Suprapubic skin (tissue), 4 donors: ENCODE measurements around the gene MELK. TPM values are rescaled to one million over a fixed set of nuclear protein-coding genes. Genes with fewer than 3 reads are reported as not detected.

Experiments used
- DNase-seq, 2 donors: peaks; one replicate each; pipeline ENCODE4 v3.0.0-alpha.2; 2019; ENCODE audit warnings: low spot score in 2 of 2
- H3K27ac ChIP-seq: fragments of 200-600 bp; sonication (generic); one replicate; pipeline ENCODE4 v1.5.1; 2019
- H3K27me3 ChIP-seq: fragments of 200-600 bp; sonication (generic); one replicate; pipeline ENCODE4 v1.5.1; 2019
- H3K36me3 ChIP-seq: fragments of 200-600 bp; sonication (generic); one replicate; pipeline ENCODE4 v1.5.1; 2019
- H3K4me1 ChIP-seq: fragments of 200-600 bp; sonication (generic); one replicate; pipeline ENCODE4 v1.5.1; 2019
- H3K4me3 ChIP-seq: fragments of 200-600 bp; sonication (generic); one replicate; pipeline ENCODE4 v1.5.1; 2019; ENCODE audit warnings: mild to moderate bottlenecking
- H3K9me3 ChIP-seq: fragments of 200-600 bp; sonication (generic); one replicate; pipeline ENCODE4 v1.5.1; 2019
- CTCF ChIP-seq, 2 donors: fragments of 200-600 bp in 1 of 2; fragments of 450-650 bp in 1 of 2; sonication (generic) in 1 of 2; IDR thresholded peaks; one replicate each; pipeline ENCODE4 v1.5.1; 2016 to 2019; ENCODE audit warnings: antibody characterized with exemption in 2 of 2, mild to moderate bottlenecking in 1 of 2, moderate library complexity in 1 of 2
- EP300 ChIP-seq: sonication (generic); formaldehyde crosslinking; IDR thresholded peaks from one replicate; pipeline ENCODE4 v1.6.1; 2017; ENCODE audit warnings: antibody characterized with exemption
- POLR2A ChIP-seq, 2 donors: fragments of 450-650 bp; IDR thresholded peaks; one replicate each; pipeline ENCODE4 v1.6.1; 2017; ENCODE audit warnings: antibody characterized with exemption in 2 of 2, mild to moderate bottlenecking in 2 of 2, moderate library complexity in 2 of 2
- POLR2AphosphoS5 ChIP-seq, 3 donors: sonication (generic); formaldehyde crosslinking; IDR thresholded peaks; one replicate each; pipeline ENCODE4 v1.6.1; 2017; ENCODE audit warnings: antibody characterized with exemption in 3 of 3
- WGBS: methylation state at CpG from one replicate; pipeline ENCODE4 v1.1.5; 2018; 5-methylcytosine and 5-hydroxymethylcytosine counted together
- total RNA-seq, 4 donors: library from RNA; depleted of rRNA; stranded (reverse); fragments of >200 nt; gene quantifications; one replicate each; pipeline ENCODE4 v1.1.0, GENCODE V29; 2016

The MELK gene
- total RNA-seq, 4 donors from 2014 or later, result 1.8 to 3.2 (median 2.2) TPM

GRCh38 chr9:36704148-36704547 lies 131.5 kb downstream of the MELK start:
- H3K4me1 ChIP-seq, result no peaks in the 10 kb centered on the region
- H3K36me3 ChIP-seq, result no peaks in the 10 kb centered on the region
- TF ChIP-seq POLR2A (IDR thresholded peaks at IDR 0.05) (no peak), CTCF (IDR thresholded peaks at IDR 0.05) (no peak), POLR2AphosphoS5 (IDR thresholded peaks at IDR 0.05) (no peak), EP300 (no peak)
- peaks cover 7% of the 10 kb centered on the region for H3K27me3 ChIP-seq
- no peak for DNase-seq
- no peak overlapping the region for H3K4me3 ChIP-seq
- peaks cover under 1% of the 10 kb centered on the region for H3K9me3 ChIP-seq
- H3K27ac ChIP-seq, result no peak overlapping the region

DNA sequence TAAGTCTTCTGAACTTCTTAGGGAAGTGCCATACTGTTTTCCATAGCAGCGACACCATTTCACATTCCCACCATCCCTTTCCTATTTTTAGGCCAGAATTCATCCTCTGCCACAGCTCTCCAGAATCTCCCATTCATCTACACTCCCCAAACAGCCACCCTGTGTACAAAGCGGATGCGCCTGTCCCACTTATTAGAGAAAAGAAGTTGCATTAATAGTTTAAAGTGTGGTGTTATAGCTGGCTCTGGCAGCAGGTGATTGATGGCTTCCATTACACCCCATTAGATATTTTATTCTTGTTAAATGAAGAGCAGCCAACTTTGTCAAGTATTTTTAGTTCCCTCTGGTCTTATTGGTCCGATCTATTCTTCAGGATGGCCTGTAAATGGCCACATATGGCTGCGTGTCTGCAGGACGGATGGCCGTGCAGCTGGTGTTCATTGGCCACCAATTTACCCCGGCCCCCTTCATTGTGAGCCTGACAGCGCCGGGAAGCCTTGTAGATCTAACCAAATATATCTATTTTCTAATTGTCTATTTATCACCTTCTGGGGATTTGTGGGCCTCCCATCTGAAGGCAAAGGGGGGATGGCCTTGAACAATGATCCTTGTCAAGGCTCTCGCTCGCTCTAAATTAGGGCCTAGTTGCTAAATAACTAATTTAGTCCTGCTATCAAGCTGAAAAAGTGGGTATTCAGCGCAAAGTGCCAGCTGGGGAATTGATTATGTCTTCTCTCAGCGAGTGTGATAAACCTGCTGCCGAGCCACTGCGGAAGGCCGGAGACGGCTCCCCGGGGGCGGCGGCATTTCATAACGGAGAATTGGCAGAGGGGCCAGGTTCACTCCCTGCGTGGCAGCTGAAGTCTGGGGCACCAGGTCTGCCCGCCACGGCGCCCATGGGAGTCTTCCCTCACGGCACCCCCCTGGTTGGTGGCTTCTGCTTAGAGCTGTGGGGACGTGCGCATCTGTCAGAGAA lies 141.1 kb downstream of the MELK start:
- no peaks in the 10 kb centered on the region for H3K4me1 ChIP-seq
- H3K27me3 ChIP-seq, result peaks cover 6% of the 10 kb centered on the region
- no peaks in the 10 kb centered on the region for H3K9me3 ChIP-seq
- DNase-seq, result no peak
- H3K27ac ChIP-seq, result no peak overlapping the region
- TF ChIP-seq CTCF (IDR thresholded peaks at IDR 0.05) (no peak), EP300 (no peak), POLR2AphosphoS5 (IDR thresholded peaks at IDR 0.05) (no peak), POLR2A (IDR thresholded peaks at IDR 0.05) (no peak)
- H3K4me3 ChIP-seq, result no peak overlapping the region
- H3K36me3 ChIP-seq, result no peaks in the 10 kb centered on the region
- WGBS, result 95% methylated on average over 29 of the region's 29 CpGs

GRCh38 chr9:36716496-36716895 lies 143.8 kb downstream of the MELK start:
- WGBS, result 91% methylated on average over 2 of the region's 2 CpGs
- no peak overlapping the region for H3K27ac ChIP-seq
- TF ChIP-seq POLR2AphosphoS5 (IDR thresholded peaks at IDR 0.05) (no peak), POLR2A (IDR thresholded peaks at IDR 0.05) (no peak), EP300 (no peak), CTCF (IDR thresholded peaks at IDR 0.05) (no peak)
- no peaks in the 10 kb centered on the region for H3K36me3 ChIP-seq
- no peak for DNase-seq
- H3K4me3 ChIP-seq, result no peak overlapping the region
- no peaks in the 10 kb centered on the region for H3K4me1 ChIP-seq
- H3K27me3 ChIP-seq, result peaks cover 9% of the 10 kb centered on the region
- no peaks in the 10 kb centered on the region for H3K9me3 ChIP-seq

DNA sequence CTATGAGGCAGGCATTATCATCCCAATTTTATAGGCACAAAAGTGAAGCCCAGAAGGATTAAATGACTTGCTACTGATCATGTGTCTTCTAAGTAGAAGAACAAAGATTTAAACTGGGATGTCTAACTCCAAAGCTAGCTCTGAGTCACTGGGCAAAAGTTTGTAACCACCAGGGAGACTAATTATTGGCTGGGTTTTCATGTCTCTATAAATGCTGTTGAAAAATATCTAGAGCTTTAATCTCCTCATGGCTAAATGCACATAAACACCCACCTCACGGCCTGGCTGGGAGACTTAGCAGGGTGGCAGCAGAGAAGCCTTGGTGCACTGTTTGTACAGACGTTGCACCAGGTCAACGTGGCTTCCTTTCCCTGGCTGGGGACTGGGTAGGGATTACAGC lies 144.6 kb downstream of the MELK start:
- Histone ChIP-seq H3K9me3 (no peaks in the 10 kb centered on the region), H3K4me1 (no peaks in the 10 kb centered on the region), H3K27me3 (peaks cover 9% of the 10 kb centered on the region), H3K27ac (no peak overlapping the region), H3K36me3 (no peaks in the 10 kb centered on the region), H3K4me3 (no peak overlapping the region)
- TF ChIP-seq POLR2A (IDR thresholded peaks at IDR 0.05) (no peak), POLR2AphosphoS5 (IDR thresholded peaks at IDR 0.05) (no peak), EP300 (no peak), CTCF (IDR thresholded peaks at IDR 0.05) (no peak)
- 65% methylated on average over 3 of the region's 3 CpGs for WGBS
- no peak for DNase-seq

DNA sequence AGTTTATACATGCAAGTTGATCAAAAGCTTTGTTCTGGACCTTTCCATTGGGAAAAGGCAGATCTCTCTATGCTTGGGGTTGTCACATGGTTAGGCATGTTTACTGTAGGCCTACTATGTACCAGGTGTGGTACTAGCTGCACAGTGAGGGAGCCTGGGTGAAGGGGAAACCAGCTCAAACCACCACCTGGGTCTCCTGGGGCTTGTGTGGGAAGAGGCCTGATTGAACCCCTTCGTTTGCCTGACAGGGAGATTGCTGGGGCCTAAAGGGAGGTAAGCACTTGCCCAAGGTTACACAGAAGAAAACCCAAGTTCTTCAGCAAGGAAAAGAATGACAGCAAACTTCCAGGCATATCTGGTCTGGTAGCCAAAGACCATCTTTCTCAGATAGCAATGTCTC lies 145.9 kb downstream of the MELK start:
- no peak for TF ChIP-seq CTCF (IDR thresholded peaks at IDR 0.05)
- no peak for TF ChIP-seq POLR2A (IDR thresholded peaks at IDR 0.05)
- TF ChIP-seq POLR2AphosphoS5 (IDR thresholded peaks at IDR 0.05), result no peak
- TF ChIP-seq EP300, result no peak
- no peaks in the 10 kb centered on the region for H3K36me3 ChIP-seq
- no peak overlapping the region for H3K4me3 ChIP-seq
- WGBS, result 17% methylated on average over 1 of the region's 1 CpG
- no peaks in the 10 kb centered on the region for H3K9me3 ChIP-seq
- DNase-seq, result no peak
- no peaks in the 10 kb centered on the region for H3K4me1 ChIP-seq
- H3K27ac ChIP-seq, result no peak overlapping the region
- H3K27me3 ChIP-seq, result peaks cover 9% of the 10 kb centered on the region
